K562 (cell line): ENCODE data around the gene ATP8B4.

Experiments
- ATF7 ChIP-seq: fragments of 450-650 bp; IDR thresholded peaks from 2 replicates; pipeline ENCODE4 v1.7.1; 2014; ENCODE audit warnings: mild to moderate bottlenecking, moderate library complexity
- RCOR1 ChIP-seq, 2 experiments: IDR thresholded peaks; 2 replicates each; pipeline ENCODE4 v1.6.1; 2012; ENCODE audit warnings: low read depth in 2 of 2, low read length in 2 of 2, borderline replicate concordance in 1 of 2, improper control_type of control experiment in 1 of 2
- ZBED1 ChIP-seq: IDR thresholded peaks from 2 replicates; pipeline ENCODE4 v1.6.1; 2014
- TF ChIP-seq, protein P1 (sequence below), 3 experiments: IDR thresholded peaks in 2 of 3; conservative IDR thresholded peaks in 1 of 3; 2 replicates each; pipeline ENCODE4 v1.5.1; 2011 to 2012; ENCODE audit warnings: low read length in 3 of 3, mild to moderate bottlenecking in 3 of 3, control low read depth in 2 of 3, improper control_type of control experiment in 1 of 3, inconsistent platforms in 1 of 3, low read depth in 1 of 3, mixed read lengths in 1 of 3, moderate library complexity in 1 of 3; ENCODE audit not compliant: insufficient read depth in 2 of 3

DNA sequence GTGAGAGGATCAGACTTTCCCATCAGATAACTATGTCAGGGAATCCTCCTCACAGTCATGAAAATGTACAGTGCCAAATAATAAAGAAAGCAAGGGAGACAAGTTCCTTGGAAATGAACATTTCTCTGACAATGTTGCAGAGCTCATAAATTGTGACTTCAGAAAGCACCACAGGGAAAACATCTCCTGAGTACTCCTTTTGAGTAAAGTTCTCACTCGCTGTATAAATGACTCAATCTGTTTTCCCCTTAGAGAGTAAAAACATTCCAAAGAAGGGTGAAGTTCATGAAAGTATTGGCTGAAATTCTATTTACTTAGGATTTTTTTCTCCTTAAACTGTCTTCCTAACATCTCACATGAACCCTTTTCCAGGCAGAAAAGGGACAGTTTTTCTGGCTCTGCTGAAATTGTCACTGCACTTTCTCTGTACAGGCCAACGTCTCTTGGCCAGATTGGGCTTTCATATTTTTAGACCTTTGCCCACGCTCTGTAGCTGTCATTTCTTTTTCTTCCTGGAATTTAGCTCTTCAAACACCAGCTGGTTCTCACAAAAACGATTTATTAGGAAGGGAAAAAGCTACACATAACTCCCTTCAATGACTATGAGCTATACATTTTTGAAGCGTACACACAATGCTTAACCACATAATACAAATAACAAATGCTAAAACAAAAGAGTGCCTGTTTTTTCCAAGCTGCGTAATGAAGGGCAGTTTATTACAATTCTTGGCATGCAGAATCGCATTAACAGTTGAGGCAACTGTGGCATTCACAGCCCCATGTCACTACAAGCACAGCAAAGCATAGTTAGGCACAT, 216.1 kb downstream of the ATP8B4 start:
- no peak for TF ChIP-seq RCOR1 (IDR thresholded peaks at IDR 0.05; ENCODE audit: borderline replicate concordance in 1 of 2, low read depth in 2 of 2, low read length in 2 of 2)
- TF ChIP-seq ATF7: no peak
- no peak for TF ChIP-seq ZBED1
- TF ChIP-seq, protein P1, sequence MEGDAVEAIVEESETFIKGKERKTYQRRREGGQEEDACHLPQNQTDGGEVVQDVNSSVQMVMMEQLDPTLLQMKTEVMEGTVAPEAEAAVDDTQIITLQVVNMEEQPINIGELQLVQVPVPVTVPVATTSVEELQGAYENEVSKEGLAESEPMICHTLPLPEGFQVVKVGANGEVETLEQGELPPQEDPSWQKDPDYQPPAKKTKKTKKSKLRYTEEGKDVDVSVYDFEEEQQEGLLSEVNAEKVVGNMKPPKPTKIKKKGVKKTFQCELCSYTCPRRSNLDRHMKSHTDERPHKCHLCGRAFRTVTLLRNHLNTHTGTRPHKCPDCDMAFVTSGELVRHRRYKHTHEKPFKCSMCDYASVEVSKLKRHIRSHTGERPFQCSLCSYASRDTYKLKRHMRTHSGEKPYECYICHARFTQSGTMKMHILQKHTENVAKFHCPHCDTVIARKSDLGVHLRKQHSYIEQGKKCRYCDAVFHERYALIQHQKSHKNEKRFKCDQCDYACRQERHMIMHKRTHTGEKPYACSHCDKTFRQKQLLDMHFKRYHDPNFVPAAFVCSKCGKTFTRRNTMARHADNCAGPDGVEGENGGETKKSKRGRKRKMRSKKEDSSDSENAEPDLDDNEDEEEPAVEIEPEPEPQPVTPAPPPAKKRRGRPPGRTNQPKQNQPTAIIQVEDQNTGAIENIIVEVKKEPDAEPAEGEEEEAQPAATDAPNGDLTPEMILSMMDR (IDR thresholded peaks at IDR 0.05 in 2 of 3, conservative IDR thresholded peaks at IDR 0.05 in 1 of 3; ENCODE audit: insufficient read depth in 2 of 3, low read depth in 1 of 3, low read length in 3 of 3): no peak
